GM12873 (cell line): Measurements from ENCODE around the gene HCN3.

Source experiments
- CTCF ChIP-seq: IDR thresholded peaks from 2 replicates; pipeline ENCODE4 v1.5.1; 2012; ENCODE audit warnings: low read depth, mild to moderate bottlenecking, moderate library complexity, low read length, control low read depth; ENCODE audit not compliant: insufficient read depth; ENCODE audit errors: missing control alignments

The HCN3 gene

GRCh38 chr1:155254228-155254713 is 23.0 kb upstream of the HCN3 start:
- no peak for TF ChIP-seq CTCF

DNA sequence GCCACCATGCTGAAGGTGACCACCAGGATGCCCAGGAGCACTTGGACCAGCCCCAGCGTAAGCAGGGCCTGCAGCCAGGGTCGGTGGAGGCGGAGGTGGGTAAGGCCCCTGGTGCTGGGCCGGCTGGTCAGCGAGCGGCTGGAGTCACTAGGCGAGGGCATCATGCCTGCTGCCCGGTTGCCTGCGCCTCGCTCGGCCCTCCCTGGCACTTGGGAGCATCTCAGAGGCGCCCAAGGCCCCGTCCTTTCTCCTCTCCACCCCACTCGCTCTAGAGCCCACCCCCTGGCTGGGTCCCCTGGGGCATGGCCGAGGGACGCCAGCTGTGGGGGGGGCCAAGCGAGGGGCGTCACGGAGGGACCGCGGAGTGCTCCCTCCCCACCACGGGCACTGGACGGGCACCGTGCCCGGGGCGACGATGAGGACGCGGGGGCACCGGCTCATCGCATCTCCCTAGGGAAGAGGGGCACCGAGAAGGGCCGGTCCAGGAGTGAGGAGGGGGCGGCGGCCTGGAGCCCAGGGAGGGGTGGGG is 22.5 kb upstream of the HCN3 start:
- TF ChIP-seq CTCF = no peak

- TF ChIP-seq CTCF = peak; percentile 6
Observed at GRCh38 chr1:155255243-155256007, 21.8 kb upstream of the HCN3 start, which contains the start of gene ENTREP3. ENTREP3 (minus strand) TSS chr1:155255483; CDS start chr1:155254877, 606 bp downstream.

DNA sequence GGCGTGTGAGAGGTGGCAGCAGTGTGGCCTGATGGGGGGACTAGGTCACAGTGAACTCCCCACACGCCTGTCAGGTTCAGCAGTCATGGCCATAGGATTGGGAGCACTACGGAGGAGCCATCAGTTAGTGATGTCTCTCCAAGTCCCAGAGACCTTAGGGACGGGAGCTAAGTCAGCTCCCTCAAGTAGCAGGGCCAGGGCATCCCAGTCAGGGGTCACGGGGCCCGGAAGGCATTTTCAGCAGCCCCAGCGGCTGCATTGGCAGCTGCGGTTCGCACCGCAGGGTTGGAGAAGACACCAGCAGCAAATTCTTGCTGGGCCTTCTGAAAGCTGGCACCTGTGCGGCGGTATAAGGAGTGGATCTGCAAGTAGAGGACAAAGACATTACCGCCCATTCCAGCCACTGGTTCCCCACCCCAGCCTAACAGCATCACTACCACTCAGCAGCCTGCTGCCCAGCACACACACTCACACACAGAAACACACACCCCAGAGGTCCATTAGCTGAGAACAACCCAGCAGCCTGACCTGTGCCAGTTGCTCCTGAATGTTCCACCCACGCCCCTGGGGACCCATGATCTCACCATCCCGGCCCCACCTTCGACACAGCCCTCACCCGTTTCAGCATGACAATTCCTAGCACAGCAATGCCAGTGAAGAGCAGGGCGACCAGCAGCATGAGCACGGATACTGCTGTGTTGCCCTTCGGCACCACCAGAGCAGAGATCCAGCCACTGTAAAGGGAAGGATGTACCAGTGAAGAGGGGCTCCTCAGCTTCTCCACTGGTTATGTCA is 21.0 kb upstream of the HCN3 start:
- TF ChIP-seq CTCF = no peak

DNA sequence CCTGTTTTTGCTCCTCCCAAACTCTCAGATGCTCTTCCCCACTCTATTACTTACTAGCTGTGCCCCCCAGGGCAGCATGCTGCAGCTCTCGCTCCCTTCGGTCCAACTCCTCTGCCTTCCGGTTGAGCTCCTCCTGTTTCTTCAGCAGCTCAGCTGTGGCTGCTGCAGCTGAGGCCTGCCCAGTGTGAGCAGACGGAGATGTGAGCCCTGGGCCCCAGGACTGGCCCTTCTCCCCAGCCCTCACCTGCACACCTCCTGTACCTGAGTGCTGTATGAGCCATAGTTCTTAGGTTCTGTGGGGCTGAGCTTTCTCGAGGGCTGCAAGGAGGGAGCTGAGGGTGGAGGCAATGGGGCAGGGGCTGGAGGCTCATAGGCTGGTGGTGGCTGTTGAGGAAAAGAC is 17.0 kb upstream of the HCN3 start:
- TF ChIP-seq CTCF = no peak

GRCh38 chr1:155261493-155261851 is 15.8 kb upstream of the HCN3 start:
- no peak for TF ChIP-seq CTCF
